IMR-90 (cell line): Measurements from ENCODE around the gene STOML2. TPM values are rescaled to one million over a fixed set of nuclear protein-coding genes. Genes with fewer than 3 reads are reported as not detected.
A peak's percentile ranks its signal among the peaks of the same experiment; 100 is the strongest.

ENCODE experiments used
- ATAC-seq: fragments of 200-7000 bp; cut with Tn5 transposase; 2 replicates; pipeline ENCODE4 v1.9.1; 2020; ENCODE audit warnings: low read depth, mild to moderate bottlenecking, moderate library complexity
- BruUV-seq: library from RNA; stranded (reverse); fragments of 400-500 nt; replicated peaks from 2 replicates; lab custom pipeline; 2021; lab: Mats Ljungman, UMichigan
- CTCF ChIA-PET: fragments of 300-600 bp; formaldehyde crosslinking; extraction: SDS; loops from one replicate; lab custom pipeline; 2021; ENCODE audit warnings: antibody characterized with exemption; lab: Yijun Ruan, JAX
- POLR2A ChIA-PET: fragments of 300-600 bp; sonication (Branson Sonifier 250); formaldehyde crosslinking; loops from one replicate; lab custom pipeline; 2022; ENCODE audit warnings: antibody characterized with exemption; ENCODE audit not compliant: unreplicated experiment; lab: Charles Lee
- DNase-seq: peaks from one replicate; pipeline ENCODE4 v3.0.0; 2013
- H2AFZ ChIP-seq: replicated peaks from 2 replicates; pipeline ENCODE3; 2013; ENCODE audit warnings: low read length, mild to moderate bottlenecking; ENCODE audit not compliant: poor library complexity
- H2AK5ac ChIP-seq: 2 replicates; pipeline ENCODE4 v1.6.1; 2013; ENCODE audit warnings: low read depth, low read length, inconsistent platforms
- H2AK9ac ChIP-seq: replicated peaks from 2 replicates; pipeline ENCODE3; 2013; ENCODE audit warnings: mild to moderate bottlenecking, low read depth, low read length, moderate library complexity; ENCODE audit not compliant: poor library complexity
- H2BK120ac ChIP-seq: 2 replicates; pipeline ENCODE4 v1.6.1; 2013; ENCODE audit warnings: low read depth, low read length, inconsistent platforms
- H2BK15ac ChIP-seq: 3 replicates; pipeline ENCODE4 v1.6.1; 2013; ENCODE audit warnings: low read depth, low read length, inconsistent platforms
- H2BK20ac ChIP-seq: 2 replicates; pipeline ENCODE4 v1.6.1; 2013; ENCODE audit warnings: low read depth, mild to moderate bottlenecking, inconsistent platforms, low read length, moderate library complexity
- H2BK5ac ChIP-seq: 2 replicates; pipeline ENCODE4 v1.6.1; 2013; ENCODE audit warnings: mild to moderate bottlenecking, low read depth, low read length, inconsistent platforms; ENCODE audit not compliant: poor library complexity, severe bottlenecking
- H3K14ac ChIP-seq: replicated peaks from 2 replicates; pipeline ENCODE4 v1.6.1; 2013; ENCODE audit warnings: low read depth, low read length, inconsistent platforms
- H3K18ac ChIP-seq: 2 replicates; pipeline ENCODE4 v1.6.1; 2013; ENCODE audit warnings: low read depth, low read length, control low read depth
- H3K23ac ChIP-seq: 2 replicates; pipeline ENCODE4 v1.6.1; 2013; ENCODE audit warnings: low read depth, low read length, inconsistent platforms
- H3K27ac ChIP-seq: 2 replicates; pipeline ENCODE4 v1.5.1; 2013; ENCODE audit warnings: mild to moderate bottlenecking, control low read depth, low read length; ENCODE audit not compliant: insufficient read depth
- H3K27me3 ChIP-seq: 2 replicates; pipeline ENCODE4 v1.6.1; 2013; ENCODE audit warnings: low read length; ENCODE audit not compliant: control insufficient read depth, insufficient read depth
- H3K36me3 ChIP-seq: 2 replicates; pipeline ENCODE4 v1.6.1; 2013; ENCODE audit warnings: low read length, mixed read lengths; ENCODE audit not compliant: control insufficient read depth, insufficient read depth
- H3K4ac ChIP-seq: 2 replicates; pipeline ENCODE4 v1.6.1; 2013; ENCODE audit warnings: low read depth, low read length, inconsistent platforms
- H3K4me1 ChIP-seq: 2 replicates; pipeline ENCODE4 v1.6.1; 2013; ENCODE audit warnings: low read length, mixed read lengths; ENCODE audit not compliant: control insufficient read depth, insufficient read depth
- H3K4me2 ChIP-seq: 2 replicates; pipeline ENCODE4 v1.6.1; 2013; ENCODE audit warnings: low read depth, mild to moderate bottlenecking, control low read depth, low read length, moderate library complexity
- H3K4me3 ChIP-seq: 2 replicates; pipeline ENCODE4 v1.5.1; 2013; ENCODE audit warnings: low read depth, mild to moderate bottlenecking, control low read depth, low read length, moderate library complexity; ENCODE audit not compliant: insufficient read depth
- H3K56ac ChIP-seq: 2 replicates; pipeline ENCODE4 v1.6.1; 2013; ENCODE audit warnings: low read length, inconsistent platforms; ENCODE audit not compliant: insufficient read depth; ENCODE audit errors: extremely low read depth
- H3K79me1 ChIP-seq, 2 experiments: 2 replicates each; pipeline ENCODE4 v1.6.1; 2013; ENCODE audit warnings: low read length in 2 of 2, inconsistent platforms in 1 of 2, low read depth in 1 of 2
- H3K9ac ChIP-seq: 2 replicates; pipeline ENCODE4 v1.6.1; 2013; ENCODE audit warnings: low read depth, low read length, control low read depth
- H3K9me1 ChIP-seq: 2 replicates; pipeline ENCODE4 v1.6.1; 2013; ENCODE audit warnings: low read length, inconsistent platforms; ENCODE audit not compliant: insufficient read depth
- H3K9me3 ChIP-seq: 2 replicates; pipeline ENCODE4 v1.6.1; 2013; ENCODE audit warnings: low read length; ENCODE audit not compliant: control insufficient read depth, insufficient read depth
- H4K20me1 ChIP-seq: 2 replicates; pipeline ENCODE4 v1.6.1; 2013; ENCODE audit warnings: low read length, inconsistent platforms; ENCODE audit not compliant: insufficient read depth
- H4K5ac ChIP-seq: 2 replicates; pipeline ENCODE4 v1.6.1; 2013; ENCODE audit warnings: mild to moderate bottlenecking, low read depth, low read length, control low read depth
- H4K8ac ChIP-seq, 2 experiments: 2 replicates each; pipeline ENCODE4 v1.6.1; 2013; ENCODE audit warnings: low read depth in 2 of 2, low read length in 2 of 2, control low read depth in 1 of 2, inconsistent platforms in 1 of 2
- H4K91ac ChIP-seq: 2 replicates; pipeline ENCODE4 v1.6.1; 2013; ENCODE audit warnings: low read depth, low read length, inconsistent platforms; ENCODE audit not compliant: insufficient read depth
- CEBPB ChIP-seq: IDR thresholded peaks from 2 replicates; pipeline ENCODE4 v1.6.1; 2012; ENCODE audit warnings: low read depth, low read length, improper control_type of control experiment
- MAZ ChIP-seq: IDR thresholded peaks from 2 replicates; pipeline ENCODE4 v1.6.1; 2012; ENCODE audit warnings: low read depth, mild to moderate bottlenecking, low read length, improper control_type of control experiment, moderate library complexity, borderline replicate concordance
- MXI1 ChIP-seq: IDR thresholded peaks from 2 replicates; pipeline ENCODE4 v1.6.1; 2012; ENCODE audit warnings: low read depth, mild to moderate bottlenecking, low read length, moderate library complexity, borderline replicate concordance
- POLR2A ChIP-seq: IDR thresholded peaks from 2 replicates; pipeline ENCODE4 v1.6.1; 2012; ENCODE audit warnings: mild to moderate bottlenecking, low read depth, low read length
- RAD21 ChIP-seq: IDR thresholded peaks from 2 replicates; pipeline ENCODE4 v1.6.1; 2012; ENCODE audit warnings: low read length, improper control_type of control experiment
- RCOR1 ChIP-seq: IDR thresholded peaks from 2 replicates; pipeline ENCODE4 v1.6.1; 2012; ENCODE audit warnings: mild to moderate bottlenecking, low read length, improper control_type of control experiment; ENCODE audit not compliant: insufficient replicate concordance
- WGBS, 2 experiments: methylation state at CpG; one replicate each; pipeline versions ENCODE4 v1.1.5 to v1.1.7; 2013; ENCODE audit warnings: missing lambda C conversion rate in 2 of 2; ENCODE audit not compliant: insufficient read length in 1 of 2; ENCODE audit errors: extremely low coverage in 2 of 2; 5-methylcytosine and 5-hydroxymethylcytosine counted together
- dilution Hi-C: fragments of 300-500 bp; cut with HindIII; formaldehyde crosslinking; loops from one replicate; pipeline ENCODE4 v1.14.3; 2018; ENCODE audit warnings: low sequenced_read_pairs; ENCODE audit not compliant: unreplicated experiment
- in situ Hi-C: fragments of 300-500 bp; cut with MboI; formaldehyde crosslinking; loops from 3 replicates; pipeline ENCODE4 v1.14.3; 2019; ENCODE audit warnings: low sequenced_read_pairs, inconsistent platforms, mixed read lengths
- intact Hi-C: fragments of 100-400 bp; cut with micrococcal nuclease; formaldehyde crosslinking; loops from 2 replicates; pipeline ENCODE4 v1.10.0; 2022
- polyA plus RNA-seq, 3 experiments: library from polyadenylated mRNA; depleted of rRNA; stranded (reverse); fragments of >200 nt; gene quantifications; 2 replicates each; pipeline ENCODE4 v1.2.3, GENCODE V29; 2012; ENCODE audit warnings: low replicate concordance in 1 of 3
- total RNA-seq: library from RNA; depleted of rRNA; stranded (reverse); fragments of >200 nt; gene quantifications from 2 replicates; pipeline ENCODE4 v1.2.3, GENCODE V29; 2012

The STOML2 gene
- total and polyA plus RNA-seq, 2 of the 4 experiments (the other 2 are of a cell fraction): 177 to 250 TPM

DNA sequence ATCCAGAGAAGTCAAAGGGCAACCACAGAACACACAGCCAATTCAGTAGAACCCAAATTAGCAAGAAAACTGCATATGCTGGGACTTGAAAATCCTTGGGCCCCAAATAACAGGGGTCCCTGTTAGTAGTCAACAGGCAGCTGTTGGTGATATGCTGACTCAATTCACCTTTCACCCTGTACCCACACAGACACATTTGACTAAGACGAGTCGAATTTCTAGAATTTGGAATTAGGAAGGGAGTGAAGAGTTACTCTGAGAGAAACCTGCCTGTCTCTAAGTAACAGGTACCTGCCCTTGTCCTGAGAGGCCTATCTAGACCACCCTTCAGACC, 29.7 kb downstream of the STOML2 start:
- 0 out of 2 replicates have a peak overlapping the region, but pooled peaks have one; percentile 72 for H4K91ac ChIP-seq
- H3K9me3 ChIP-seq: no peaks in the 10 kb centered on the region
- peak overlapping the region; percentile 91 for H2AFZ ChIP-seq
- H4K20me1 ChIP-seq: peaks cover 42% of the 10 kb centered on the region
- in situ Hi-C loops (no loop called here), dilution Hi-C loops (no loop called here), intact Hi-C loops (loop anchor here (2.0 to 10.0 kb wide), 2 partner anchors 84 to 308 kb away; partner anchors contain the start of gene DNAJB5)
- H3K4me3 ChIP-seq: no peak overlapping the region
- TF ChIP-seq MXI1 (no peak), CEBPB (no peak), POLR2A (no peak), RCOR1 (no peak), MAZ (no peak), RAD21 (no peak)
- peaks cover 9 to 60% of the 10 kb centered on the region in 2 experiments; a peak in 3 of 4 replicates for H3K79me1 ChIP-seq
- 0 out of 2 replicates have a peak overlapping the region, but pooled peaks have one; percentile 19 for H3K23ac ChIP-seq
- H2BK20ac ChIP-seq: no peak overlapping the region; the same call in 1 of the 2 replicates
- no peak overlapping the region for H3K4me2 ChIP-seq
- H2BK15ac ChIP-seq: peak overlapping the region; percentile 69; the same call in 1 of the 3 replicates
- H4K8ac ChIP-seq: peak overlapping the region; percentile 74 to 99; a peak in 3 of 4 replicates
- peak overlapping the region; percentile 65; the same call in 1 of the 2 replicates for H3K27ac ChIP-seq
- peak overlapping the region; percentile 42 for H2BK120ac ChIP-seq
- peak overlapping the region; percentile 82 for H3K4ac ChIP-seq
- WGBS, 2 experiments: no CpG with 5 or more reads among the region's 2 CpGs
- peaks cover 27% of the 10 kb centered on the region for H3K9me1 ChIP-seq
- ATAC-seq (no peak), DNase-seq (peak; percentile 19)
- no peaks in the 10 kb centered on the region for H3K27me3 ChIP-seq
- CTCF ChIA-PET: no interaction called here
- H3K18ac ChIP-seq: no peak overlapping the region
- H3K36me3 ChIP-seq: peaks cover 2% of the 10 kb centered on the region
- peaks cover 13% of the 10 kb centered on the region for H3K4me1 ChIP-seq
- peak overlapping the region; percentile 81 for H4K5ac ChIP-seq
- peak overlapping the region; percentile 93 for H2AK9ac ChIP-seq
- H2BK5ac ChIP-seq: peak overlapping the region; percentile 63
- POLR2A ChIA-PET: no interaction called here
- H3K14ac ChIP-seq: peak overlapping the region; percentile 71; the same call in 1 of the 2 replicates
- no TSS peak for BruUV-seq
- peak overlapping the region; percentile 23; the same call in 1 of the 2 replicates for H3K56ac ChIP-seq
- peak overlapping the region; percentile 90 for H2AK5ac ChIP-seq
- H3K9ac ChIP-seq: no peak overlapping the region
